ENCODE measurements around the gene MIP. TPM values are rescaled to one million over a fixed set of nuclear protein-coding genes. Genes with fewer than 3 reads are reported as not detected.
"Not testable (repeated sequence)": the region's sequence is repeated elsewhere in the genome, so short reads cannot be mapped to it uniquely, and the experiment has no call there.

Gene MIP
- polyA plus RNA-seq, 12 donors = 0.19 to 0.34 (median 0.23) TPM; not detected in 8

GRCh38 chr12:56468216-56469006, 14.0 kb upstream of the MIP start, which contains the start of gene SPRYD4:
TSS of gene SPRYD4 (plus strand) at chr12:56468578. CDS start at chr12:56468592, 14 bp downstream.
- peak; percentile 95 for DNase-seq

- DNase-seq = no peak
Observed at GRCh38 chr12:56462565-56462964, 8.1 kb upstream of the MIP start.

- no peak for DNase-seq
Observed at GRCh38 chr12:56461235-56462159, 7.0 kb upstream of the MIP start.

- DNase-seq = no peak
Observed at GRCh38 chr12:56457817-56458216, 3.4 kb upstream of the MIP start.

GRCh38 chr12:56451147-56451546, 3.3 kb downstream of the MIP start:
- DNase-seq = no peak

GRCh38 chr12:56450241-56450640, 4.2 kb downstream of the MIP start:
- no peak for DNase-seq

- DNase-seq = no peak
Observed at GRCh38 chr12:56449622-56449984, 4.9 kb downstream of the MIP start.

- DNase-seq = peak; percentile 94
Observed at GRCh38 chr12:56448860-56449621, 5.4 kb downstream of the MIP start, which contains the start of gene TIMELESS. TSS of gene TIMELESS (minus strand) at chr12:56449426. CDS start at chr12:56434170, 15,256 bp downstream.

- not testable (repeated sequence) for DNase-seq
Observed at GRCh38 chr12:56443208-56443607, 11.2 kb downstream of the MIP start.

- DNase-seq = no peak
Observed at GRCh38 chr12:56437430-56438176, 16.9 kb downstream of the MIP start.

GRCh38 chr12:56434828-56435227, 19.6 kb downstream of the MIP start:
- no peak for DNase-seq

- no peak for DNase-seq
Observed at GRCh38 chr12:56431850-56432249, 22.6 kb downstream of the MIP start.

- no peak for DNase-seq
Observed at GRCh38 chr12:56431288-56431687, 23.2 kb downstream of the MIP start.

GRCh38 chr12:56425940-56426438, 28.5 kb downstream of the MIP start:
- DNase-seq = no peak

GRCh38 chr12:56425193-56425592, 29.3 kb downstream of the MIP start:
- no peak for DNase-seq

GRCh38 chr12:56420411-56420810, 34.0 kb downstream of the MIP start:
- no peak for DNase-seq

GRCh38 chr12:56417739-56418138, 36.7 kb downstream of the MIP start:
- DNase-seq = no peak

GRCh38 chr12:56414401-56414800, 40.1 kb downstream of the MIP start:
- DNase-seq = no peak

GRCh38 chr12:56413392-56413791, 41.1 kb downstream of the MIP start:
- no peak for DNase-seq

- DNase-seq = no peak
Observed at GRCh38 chr12:56411781-56412639, 42.4 kb downstream of the MIP start.

Data from muscle of arm (tissue), 12 donors.